Measurements from ENCODE around the gene GCNT2.
"Not testable (repeated sequence)": the region's sequence is repeated elsewhere in the genome, so short reads cannot be mapped to it uniquely, and the experiment has no call there.

Gene GCNT2

GRCh38 chr6:10484912-10485311, 36.2 kb upstream of the GCNT2 start:
- DNase-seq (ENCODE audit: low read depth) = no peak
- no peak overlapping the region for H3K4me3 ChIP-seq (ENCODE audit: low read length)
- TF ChIP-seq CTCF (conservative IDR thresholded peaks at IDR 0.05; ENCODE audit: low read length) = no peak

- no peak for TF ChIP-seq CTCF (conservative IDR thresholded peaks at IDR 0.05; ENCODE audit: low read length)
- no peak overlapping the region for H3K4me3 ChIP-seq (ENCODE audit: low read length)
- no peak for DNase-seq (ENCODE audit: low read depth)
These were observed 35.7 kb upstream of the GCNT2 start for GRCh38 chr6:10485406-10485805.

- DNase-seq (ENCODE audit: low read depth) = no peak
- TF ChIP-seq CTCF (conservative IDR thresholded peaks at IDR 0.05; ENCODE audit: low read length) = no peak
- no peak overlapping the region for H3K4me3 ChIP-seq (ENCODE audit: low read length)
These were observed 34.9 kb upstream of the GCNT2 start for GRCh38 chr6:10486215-10486614.

GRCh38 chr6:10486944-10487588, 34.1 kb upstream of the GCNT2 start:
- not testable (repeated sequence) for DNase-seq (ENCODE audit: low read depth); H3K4me3 ChIP-seq (ENCODE audit: low read length)

GRCh38 chr6:10487668-10488327, 33.4 kb upstream of the GCNT2 start:
- no peak for DNase-seq (ENCODE audit: low read depth)
- H3K4me3 ChIP-seq (ENCODE audit: low read length) = no peak overlapping the region
- TF ChIP-seq CTCF (conservative IDR thresholded peaks at IDR 0.05; ENCODE audit: low read length) = no peak

- no peak for TF ChIP-seq CTCF (conservative IDR thresholded peaks at IDR 0.05; ENCODE audit: low read length)
- no peak overlapping the region for H3K4me3 ChIP-seq (ENCODE audit: low read length)
- DNase-seq (ENCODE audit: low read depth) = no peak
These were observed 29.7 kb upstream of the GCNT2 start for GRCh38 chr6:10491463-10491862.

GRCh38 chr6:10491905-10492304, 29.2 kb upstream of the GCNT2 start:
- not testable (repeated sequence) for DNase-seq (ENCODE audit: low read depth); H3K4me3 ChIP-seq (ENCODE audit: low read length)

GRCh38 chr6:10495029-10495428, 26.1 kb upstream of the GCNT2 start:
- H3K4me3 ChIP-seq (ENCODE audit: low read length) = no peak overlapping the region
- no peak for TF ChIP-seq CTCF (conservative IDR thresholded peaks at IDR 0.05; ENCODE audit: low read length)
- DNase-seq (ENCODE audit: low read depth) = no peak
